HG02798 (cell line): ENCODE measurements around the gene MAP7D2.

ENCODE experiments used
- ATAC-seq: cut with Tn5 transposase; IDR thresholded peaks from one replicate; pipeline ENCODE4 v1.9.1; 2021; ENCODE audit warnings: mild to moderate bottlenecking; ENCODE audit not compliant: unreplicated experiment, poor library complexity

The MAP7D2 gene

GRCh38 chrX:19987856-19988255 is 128.9 kb downstream of the MAP7D2 start:
- ATAC-seq: no peak

- no peak for ATAC-seq
Measured at GRCh38 chrX:19986531-19986930, 130.2 kb downstream of the MAP7D2 start.

GRCh38 chrX:19981947-19982346 is 134.8 kb downstream of the MAP7D2 start:
- no peak for ATAC-seq

DNA sequence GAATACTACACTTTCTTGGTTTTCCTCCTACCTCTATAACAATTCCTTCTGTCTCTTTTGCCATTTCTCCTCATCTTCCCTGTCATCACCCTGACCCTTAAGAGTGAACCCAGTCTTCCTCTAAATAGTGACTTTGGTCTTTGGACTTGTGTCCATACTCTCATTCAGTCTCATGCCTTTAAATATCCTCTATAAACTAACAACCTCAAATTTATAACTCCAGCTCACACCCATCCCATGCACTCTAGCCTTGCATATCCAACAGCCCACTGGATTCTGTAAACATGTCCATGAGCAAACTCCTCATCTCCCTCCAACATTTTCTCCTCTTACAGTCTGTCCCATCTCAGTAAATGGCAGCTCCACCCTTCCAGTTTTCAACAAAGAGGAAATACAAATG is 140.9 kb downstream of the MAP7D2 start:
- ATAC-seq: no peak

- ATAC-seq: no peak
Measured at GRCh38 chrX:19972984-19973383, 143.7 kb downstream of the MAP7D2 start.

DNA sequence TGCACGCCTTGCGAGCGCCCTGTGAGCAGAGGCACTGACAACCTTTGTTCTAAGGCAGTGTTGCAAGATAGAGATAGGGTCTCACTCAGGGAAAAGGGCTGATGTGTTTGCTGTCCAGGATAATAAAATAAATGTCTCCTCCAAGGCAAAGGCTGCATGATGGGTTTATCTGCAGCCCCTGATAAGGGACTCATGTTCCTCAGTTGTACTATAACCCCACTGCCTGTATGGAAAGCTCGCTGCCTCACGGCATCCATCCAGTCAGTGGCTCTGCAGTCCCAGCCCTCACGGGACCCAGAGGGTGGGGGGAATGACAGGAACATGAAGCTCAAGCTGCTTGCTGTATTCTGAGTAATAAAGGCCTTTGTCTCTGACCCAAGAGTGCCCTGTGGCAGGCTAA is 148.4 kb downstream of the MAP7D2 start:
- ATAC-seq: no peak

- no peak for ATAC-seq
Measured at GRCh38 chrX:19966056-19966455, 150.7 kb downstream of the MAP7D2 start.

- peak; percentile 63 for ATAC-seq
Measured at GRCh38 chrX:19964017-19964710, 152.5 kb downstream of the MAP7D2 start.

DNA sequence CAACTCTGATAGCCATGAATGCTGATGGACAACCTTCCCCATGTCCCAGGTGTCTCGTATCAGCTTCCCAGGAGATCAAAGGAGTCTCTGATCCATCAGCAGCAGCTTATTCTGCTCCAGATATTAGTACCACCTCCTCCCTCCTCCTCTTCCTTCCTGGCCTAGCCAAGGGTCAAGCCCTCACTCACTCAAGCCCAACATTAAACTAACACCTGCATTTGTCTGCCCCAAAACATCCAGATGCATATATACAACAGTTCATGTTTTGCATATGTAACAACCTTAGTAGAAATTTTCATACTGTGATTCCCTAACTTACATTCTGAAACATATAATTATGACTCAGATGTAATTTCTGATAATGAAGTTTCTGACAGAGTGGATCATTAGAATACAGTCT is 155.8 kb downstream of the MAP7D2 start:
- ATAC-seq: peak; percentile 37

- no peak for ATAC-seq
Measured at GRCh38 chrX:19958552-19959486, 157.9 kb downstream of the MAP7D2 start.

- ATAC-seq: no peak
Measured at GRCh38 chrX:19956923-19957322, 159.8 kb downstream of the MAP7D2 start.
